SJSA1 (cell line): Measurements from ENCODE around the gene SPP2. TPM values are rescaled to one million over a fixed set of nuclear protein-coding genes. Genes with fewer than 3 reads are reported as not detected.

Experiments
- DNase-seq, 2 experiments: peaks; one replicate each; pipeline ENCODE4 v3.0.0-alpha.2; 2015 to 2020; ENCODE audit warnings: low spot score in 2 of 2, low read depth in 1 of 2
- H3K27ac ChIP-seq: fragments of 250-450 bp; sonication (Bioruptor Pico); 2 replicates; pipeline ENCODE4 v1.5.1; 2020; ENCODE audit warnings: mild to moderate bottlenecking, moderate library complexity
- H3K27me3 ChIP-seq: fragments of 250-450 bp; sonication (Bioruptor Pico); replicated peaks from 2 replicates; pipeline ENCODE4 v1.5.1; 2020; ENCODE audit warnings: mild to moderate bottlenecking, moderate library complexity
- H3K36me3 ChIP-seq: fragments of 250-450 bp; sonication (Bioruptor Pico); 2 replicates; pipeline ENCODE4 v1.5.1; 2020; ENCODE audit warnings: mild to moderate bottlenecking
- H3K4me1 ChIP-seq: fragments of 250-450 bp; sonication (Bioruptor Pico); replicated peaks from 2 replicates; pipeline ENCODE4 v1.6.1; 2021; ENCODE audit warnings: mild to moderate bottlenecking
- H3K4me3 ChIP-seq: fragments of 250-450 bp; sonication (Bioruptor Pico); 2 replicates; pipeline ENCODE4 v1.5.1; 2020; ENCODE audit warnings: mild to moderate bottlenecking
- H3K9me3 ChIP-seq: fragments of 250-450 bp; sonication (Bioruptor Pico); replicated peaks from 2 replicates; pipeline ENCODE4 v1.5.1; 2020; ENCODE audit warnings: mild to moderate bottlenecking
- total RNA-seq: library from RNA; depleted of rRNA; stranded (reverse); fragments of >200 nt; shearing (Covaris generic); gene quantifications from 2 replicates; pipeline ENCODE4 v1.2.3, GENCODE V29; 2014

SPP2 gene
- total RNA-seq, 1 experiment from 2014 or later: not detected

GRCh38 chr2:234051374-234052070, 1.0 kb downstream of the SPP2 start:
- Histone ChIP-seq H3K9me3 (no peaks in the 10 kb centered on the region), H3K4me1 (no peaks in the 10 kb centered on the region), H3K4me3 (no peak overlapping the region), H3K27me3 (peaks cover 17% of the 10 kb centered on the region), H3K27ac (no peak overlapping the region), H3K36me3 (no peaks in the 10 kb centered on the region)
- no peak for DNase-seq

GRCh38 chr2:234058881-234059280, 8.4 kb downstream of the SPP2 start:
- Histone ChIP-seq H3K36me3 (no peaks in the 10 kb centered on the region), H3K27me3 (peaks cover 11% of the 10 kb centered on the region; the same call in 1 of the 2 replicates), H3K9me3 (no peaks in the 10 kb centered on the region), H3K27ac (no peak overlapping the region), H3K4me3 (no peak overlapping the region), H3K4me1 (no peaks in the 10 kb centered on the region)
- DNase-seq: no peak

DNA sequence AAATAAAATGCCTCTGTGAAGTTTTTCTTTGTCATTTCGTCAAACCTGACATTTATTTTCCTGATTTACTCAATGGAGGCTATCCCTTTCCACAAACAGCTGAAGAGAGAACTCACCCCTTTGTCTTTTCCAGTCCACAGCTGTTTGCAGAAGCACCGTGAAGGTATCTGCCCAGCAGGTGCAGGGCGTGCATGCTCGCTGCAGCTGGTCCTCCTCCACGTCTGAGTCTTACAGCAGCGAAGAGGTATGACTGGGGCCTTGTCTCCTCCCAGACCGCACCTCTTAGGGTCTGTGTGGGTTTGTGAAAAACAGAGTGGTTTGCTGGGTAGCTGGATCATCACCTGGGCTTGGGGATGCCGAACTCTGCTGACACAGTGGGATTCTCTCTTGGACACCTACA, 9.7 kb downstream of the SPP2 start:
- H3K4me1 ChIP-seq: no peaks in the 10 kb centered on the region
- peaks cover 11% of the 10 kb centered on the region; the same call in 1 of the 2 replicates for H3K27me3 ChIP-seq
- H3K4me3 ChIP-seq: no peak overlapping the region
- no peaks in the 10 kb centered on the region for H3K9me3 ChIP-seq
- no peaks in the 10 kb centered on the region for H3K36me3 ChIP-seq
- no peak for DNase-seq
- no peak overlapping the region for H3K27ac ChIP-seq

DNA sequence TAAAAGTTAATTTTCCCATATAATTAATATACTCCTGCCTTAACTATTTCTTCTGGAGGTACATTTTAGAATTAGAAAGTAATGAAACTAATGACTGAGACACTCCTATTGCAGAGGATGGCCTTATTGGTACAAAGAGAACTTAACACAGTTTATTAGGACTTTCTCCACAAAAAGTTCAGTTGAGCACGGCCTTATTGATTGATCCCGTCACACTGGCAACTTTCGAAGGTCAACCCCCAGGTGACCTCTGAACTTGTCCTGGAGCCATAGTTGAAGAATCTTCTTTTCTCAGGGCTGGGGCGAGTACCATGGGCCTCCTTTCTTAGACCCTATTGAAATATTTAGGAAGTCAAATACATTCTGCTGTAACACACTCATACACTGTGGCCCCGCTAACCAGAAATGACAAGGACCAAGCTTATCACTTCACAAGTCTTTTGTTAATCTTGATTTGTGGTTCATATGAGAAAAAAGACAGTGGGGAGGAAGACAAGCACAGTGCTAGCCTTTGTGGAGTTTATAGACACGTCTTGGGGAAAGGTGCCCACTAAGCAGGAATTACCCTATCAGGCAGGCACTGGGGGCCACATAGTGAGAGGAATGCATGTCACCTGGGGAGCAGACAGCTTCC, 11.2 kb downstream of the SPP2 start:
- DNase-seq: no peak
- Histone ChIP-seq H3K4me1 (no peaks in the 10 kb centered on the region), H3K27ac (no peak overlapping the region), H3K36me3 (no peaks in the 10 kb centered on the region), H3K27me3 (peaks cover 11% of the 10 kb centered on the region; the same call in 1 of the 2 replicates), H3K9me3 (no peaks in the 10 kb centered on the region), H3K4me3 (no peak overlapping the region)

DNA sequence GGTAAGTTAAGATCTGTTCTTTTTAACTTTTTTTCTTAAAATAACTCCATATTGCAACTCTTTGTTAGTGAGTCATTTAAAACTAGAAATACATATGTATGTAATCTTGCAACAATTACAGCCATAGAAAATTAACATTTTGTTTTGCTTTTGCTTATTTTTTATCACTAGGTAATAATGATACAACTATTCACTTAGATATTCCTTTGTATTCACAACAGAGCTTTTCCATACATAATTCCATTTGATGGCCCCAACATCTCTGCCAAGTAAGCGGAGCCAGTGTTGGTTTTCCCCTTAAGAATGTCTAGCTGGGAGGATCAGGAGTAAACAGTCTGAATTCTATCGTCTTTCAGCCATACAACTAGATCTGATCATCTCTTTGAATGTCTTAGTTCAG, 16.1 kb downstream of the SPP2 start:
- Histone ChIP-seq H3K27ac (no peak overlapping the region), H3K4me1 (no peaks in the 10 kb centered on the region), H3K9me3 (0 out of 2 replicates have a peak, but pooled peaks cover 2% of the 10 kb centered on the region), H3K27me3 (no peaks in the 10 kb centered on the region; the same call in 1 of the 2 replicates), H3K36me3 (no peaks in the 10 kb centered on the region), H3K4me3 (no peak overlapping the region)
- DNase-seq: no peak

GRCh38 chr2:234071664-234072063, 21.2 kb downstream of the SPP2 start:
- no peak for DNase-seq

GRCh38 chr2:234072454-234072853, 22.0 kb downstream of the SPP2 start:
- H3K4me3 ChIP-seq: no peak overlapping the region
- no peak for DNase-seq
- no peaks in the 10 kb centered on the region; the same call in 1 of the 2 replicates for H3K27me3 ChIP-seq
- H3K4me1 ChIP-seq: no peaks in the 10 kb centered on the region
- H3K9me3 ChIP-seq: 0 out of 2 replicates have a peak, but pooled peaks cover 2% of the 10 kb centered on the region
- H3K36me3 ChIP-seq: no peaks in the 10 kb centered on the region
- no peak overlapping the region for H3K27ac ChIP-seq

More at GRCh38 chr2:234071664-234072063, 21.2 kb downstream of the SPP2 start:
- H3K27me3 ChIP-seq: no peaks in the 10 kb centered on the region; the same call in 1 of the 2 replicates
- no peaks in the 10 kb centered on the region for H3K36me3 ChIP-seq
- no peaks in the 10 kb centered on the region for H3K4me1 ChIP-seq
- no peak overlapping the region for H3K27ac ChIP-seq
- H3K4me3 ChIP-seq: no peak overlapping the region
- H3K9me3 ChIP-seq: 0 out of 2 replicates have a peak, but pooled peaks cover 2% of the 10 kb centered on the region

GRCh38 chr2:234074751-234075517, 24.4 kb downstream of the SPP2 start:
- Histone ChIP-seq H3K4me1 (no peaks in the 10 kb centered on the region), H3K36me3 (no peaks in the 10 kb centered on the region), H3K27ac (no peak overlapping the region), H3K9me3 (no peaks in the 10 kb centered on the region), H3K27me3 (no peaks in the 10 kb centered on the region; the same call in 1 of the 2 replicates), H3K4me3 (no peak overlapping the region)
- no peak for DNase-seq

DNA sequence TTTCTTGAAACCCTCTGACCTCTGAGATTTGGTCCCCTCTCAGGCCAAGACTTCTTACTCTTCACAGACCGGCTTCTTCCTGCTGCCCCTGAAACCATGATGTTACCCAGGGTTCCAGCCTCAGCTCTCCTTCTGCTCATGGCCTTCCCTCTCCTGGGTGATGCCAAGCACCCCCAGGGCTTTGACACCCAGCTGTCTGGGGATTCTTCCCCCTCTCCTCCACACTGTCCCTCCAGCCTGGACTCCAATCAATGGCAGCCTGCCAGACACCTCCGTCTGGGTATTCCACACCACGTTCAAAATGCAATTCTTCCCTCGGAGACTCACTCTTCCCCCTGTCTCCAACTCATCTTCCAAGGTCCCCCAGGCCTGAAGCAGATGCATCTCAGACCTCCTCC, 25.0 kb downstream of the SPP2 start:
- DNase-seq: no peak
- no peaks in the 10 kb centered on the region for H3K9me3 ChIP-seq
- H3K27ac ChIP-seq: no peak overlapping the region
- H3K4me3 ChIP-seq: no peak overlapping the region
- no peaks in the 10 kb centered on the region; the same call in 1 of the 2 replicates for H3K27me3 ChIP-seq
- no peaks in the 10 kb centered on the region for H3K4me1 ChIP-seq
- H3K36me3 ChIP-seq: no peaks in the 10 kb centered on the region

- Histone ChIP-seq H3K4me1 (no peaks in the 10 kb centered on the region), H3K9me3 (no peaks in the 10 kb centered on the region), H3K4me3 (no peak overlapping the region), H3K36me3 (no peaks in the 10 kb centered on the region), H3K27ac (no peak overlapping the region), H3K27me3 (no peaks in the 10 kb centered on the region; the same call in 1 of the 2 replicates)
- no peak for DNase-seq
These were observed 25.4 kb downstream of the SPP2 start for GRCh38 chr2:234075947-234076346.

GRCh38 chr2:234076451-234076850, 25.9 kb downstream of the SPP2 start:
- H3K4me3 ChIP-seq: no peak overlapping the region
- H3K36me3 ChIP-seq: no peaks in the 10 kb centered on the region
- H3K27ac ChIP-seq: no peak overlapping the region
- no peaks in the 10 kb centered on the region for H3K4me1 ChIP-seq
- no peak for DNase-seq
- H3K9me3 ChIP-seq: no peaks in the 10 kb centered on the region
- H3K27me3 ChIP-seq: no peaks in the 10 kb centered on the region; the same call in 1 of the 2 replicates

DNA sequence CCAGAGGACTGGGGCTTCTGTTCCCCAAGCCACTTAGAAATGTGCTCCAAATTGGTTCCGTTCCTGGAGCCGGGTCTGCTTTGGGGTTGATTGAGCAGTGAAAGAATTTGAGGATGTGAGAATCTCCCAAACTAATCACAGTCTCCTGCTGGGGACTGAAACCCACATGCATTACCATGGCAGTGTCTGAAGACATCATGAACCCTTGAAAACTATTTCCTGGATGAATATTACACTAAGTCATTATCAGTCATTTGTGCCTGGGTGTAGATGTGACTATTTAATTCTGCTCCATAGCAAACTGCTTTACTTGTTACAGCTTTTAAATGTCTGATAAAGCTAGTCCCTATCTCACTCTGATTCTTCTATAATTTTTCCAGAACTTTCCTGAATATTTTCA, 27.6 kb downstream of the SPP2 start:
- no peak for DNase-seq
- Histone ChIP-seq H3K36me3 (no peaks in the 10 kb centered on the region), H3K4me1 (no peaks in the 10 kb centered on the region)

GRCh38 chr2:234081970-234082822, 31.7 kb downstream of the SPP2 start:
- DNase-seq: no peak
- Histone ChIP-seq H3K36me3 (no peaks in the 10 kb centered on the region), H3K4me3 (no peak overlapping the region), H3K27me3 (no peaks in the 10 kb centered on the region; the same call in 1 of the 2 replicates), H3K27ac (no peak overlapping the region), H3K4me1 (no peaks in the 10 kb centered on the region), H3K9me3 (no peaks in the 10 kb centered on the region)

More for the DNA sequence above, 27.6 kb downstream of the SPP2 start:
- Histone ChIP-seq H3K4me3 (no peak overlapping the region), H3K27me3 (no peaks in the 10 kb centered on the region; the same call in 1 of the 2 replicates), H3K9me3 (no peaks in the 10 kb centered on the region), H3K27ac (no peak overlapping the region)
